GM13977 (cell line): Measurements from ENCODE around the gene TTC23L.

Experiments used
- DNase-seq: peaks from one replicate; pipeline ENCODE4 v3.0.0; 2012; ENCODE audit warnings: low spot score
- in situ Hi-C: fragments of 300-500 bp; cut with MboI; formaldehyde crosslinking; loops from one replicate; pipeline ENCODE4 v1.12.0; 2022; ENCODE audit warnings: low sequenced_read_pairs, low pct_unique_long_range_greater_than_20kb, mixed read lengths, inconsistent platforms; ENCODE audit not compliant: unreplicated experiment
- TF ChIP-seq, protein P1 (sequence below): IDR thresholded peaks from 2 replicates; pipeline ENCODE4 v1.5.1; 2012; ENCODE audit warnings: mild to moderate bottlenecking, control low read depth; ENCODE audit not compliant: insufficient read depth; ENCODE audit errors: extremely low read depth, missing control alignments

The TTC23L gene

DNA sequence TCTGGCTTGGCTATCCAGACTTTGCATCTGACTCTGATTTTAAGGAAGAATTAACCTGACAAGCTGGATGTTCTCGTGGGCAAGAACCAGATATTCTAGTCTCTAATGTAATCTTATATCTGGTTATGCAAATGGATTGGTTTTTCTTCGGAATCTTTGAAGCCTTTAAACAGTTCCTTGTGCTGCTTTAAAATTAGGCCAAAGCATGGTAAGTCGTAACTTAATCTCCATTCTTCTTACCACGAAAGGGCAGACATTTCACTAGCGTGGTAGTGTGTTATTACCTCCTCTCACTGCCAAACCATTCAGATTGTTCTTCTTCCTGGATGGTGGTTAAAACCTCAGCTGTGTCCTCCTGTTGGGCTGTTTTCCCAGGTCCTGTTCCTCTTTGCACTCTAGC is 34.1 kb upstream of the TTC23L start:
- in situ Hi-C loops: no loop called here
- no peak for DNase-seq
- TF ChIP-seq, protein P1, sequence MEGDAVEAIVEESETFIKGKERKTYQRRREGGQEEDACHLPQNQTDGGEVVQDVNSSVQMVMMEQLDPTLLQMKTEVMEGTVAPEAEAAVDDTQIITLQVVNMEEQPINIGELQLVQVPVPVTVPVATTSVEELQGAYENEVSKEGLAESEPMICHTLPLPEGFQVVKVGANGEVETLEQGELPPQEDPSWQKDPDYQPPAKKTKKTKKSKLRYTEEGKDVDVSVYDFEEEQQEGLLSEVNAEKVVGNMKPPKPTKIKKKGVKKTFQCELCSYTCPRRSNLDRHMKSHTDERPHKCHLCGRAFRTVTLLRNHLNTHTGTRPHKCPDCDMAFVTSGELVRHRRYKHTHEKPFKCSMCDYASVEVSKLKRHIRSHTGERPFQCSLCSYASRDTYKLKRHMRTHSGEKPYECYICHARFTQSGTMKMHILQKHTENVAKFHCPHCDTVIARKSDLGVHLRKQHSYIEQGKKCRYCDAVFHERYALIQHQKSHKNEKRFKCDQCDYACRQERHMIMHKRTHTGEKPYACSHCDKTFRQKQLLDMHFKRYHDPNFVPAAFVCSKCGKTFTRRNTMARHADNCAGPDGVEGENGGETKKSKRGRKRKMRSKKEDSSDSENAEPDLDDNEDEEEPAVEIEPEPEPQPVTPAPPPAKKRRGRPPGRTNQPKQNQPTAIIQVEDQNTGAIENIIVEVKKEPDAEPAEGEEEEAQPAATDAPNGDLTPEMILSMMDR: no peak

DNA sequence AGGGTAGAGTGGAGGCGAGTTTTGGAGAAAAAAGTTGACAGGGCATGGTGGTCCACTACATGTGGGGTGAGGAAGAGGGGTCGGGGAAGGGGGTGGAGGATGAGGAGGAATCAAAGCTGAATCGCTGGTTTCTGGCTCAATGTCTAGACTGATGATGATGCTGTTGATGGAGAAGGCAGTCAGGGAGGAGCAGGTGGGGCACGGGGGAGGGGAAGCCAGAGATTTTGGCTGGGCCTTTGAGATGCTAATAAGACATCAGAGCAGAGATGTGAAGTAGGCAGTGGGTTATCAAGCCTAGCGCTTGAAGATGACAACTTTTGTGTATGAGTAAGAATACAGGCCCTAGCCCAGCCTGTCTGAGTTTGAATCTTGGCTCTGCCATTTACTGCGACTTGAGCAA is 32.4 kb upstream of the TTC23L start:
- in situ Hi-C loops: no loop called here

DNA sequence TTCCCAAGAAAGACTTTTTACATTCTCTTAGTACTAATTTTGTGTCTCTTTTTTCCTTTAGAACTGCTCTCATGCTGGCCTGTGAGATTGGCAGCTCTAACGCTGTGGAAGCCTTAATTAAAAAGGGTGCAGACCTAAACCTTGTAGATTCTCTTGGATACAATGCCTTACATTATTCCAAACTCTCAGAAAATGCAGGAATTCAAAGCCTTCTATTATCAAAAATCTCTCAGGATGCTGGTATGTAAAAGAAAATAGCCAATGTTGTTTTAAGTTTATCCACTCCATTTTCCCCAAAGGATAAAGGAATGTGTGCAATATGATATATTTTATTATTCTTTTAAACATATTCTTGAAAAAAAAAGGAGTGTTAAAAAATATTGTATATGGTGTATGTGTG is 27.3 kb upstream of the TTC23L start:
- TF ChIP-seq, protein P1: no peak
- in situ Hi-C loops: no loop called here
- no peak for DNase-seq

More for the DNA sequence above, 32.4 kb upstream of the TTC23L start:
- no peak for DNase-seq
- TF ChIP-seq, protein P1: no peak

DNA sequence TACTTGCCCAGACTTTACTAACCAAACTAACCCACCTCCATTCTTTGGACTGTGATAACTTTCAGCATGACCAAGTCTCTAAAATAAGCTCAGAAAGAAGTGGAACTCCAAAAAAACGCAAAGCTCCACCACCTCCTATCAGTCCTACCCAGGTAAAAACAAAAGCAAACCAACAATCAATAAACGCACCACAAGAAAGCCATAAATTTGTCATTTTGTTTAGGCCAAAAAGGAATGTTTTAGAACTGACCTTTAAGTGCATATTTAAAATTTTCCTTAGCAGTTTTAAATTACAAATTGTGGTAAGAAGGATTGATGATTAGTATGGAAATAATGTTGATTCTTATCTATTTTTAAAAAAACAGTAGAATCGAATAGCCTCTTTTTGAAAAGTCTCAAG is 25.5 kb upstream of the TTC23L start:
- in situ Hi-C loops: no loop called here
- TF ChIP-seq, protein P1: no peak
- no peak for DNase-seq

DNA sequence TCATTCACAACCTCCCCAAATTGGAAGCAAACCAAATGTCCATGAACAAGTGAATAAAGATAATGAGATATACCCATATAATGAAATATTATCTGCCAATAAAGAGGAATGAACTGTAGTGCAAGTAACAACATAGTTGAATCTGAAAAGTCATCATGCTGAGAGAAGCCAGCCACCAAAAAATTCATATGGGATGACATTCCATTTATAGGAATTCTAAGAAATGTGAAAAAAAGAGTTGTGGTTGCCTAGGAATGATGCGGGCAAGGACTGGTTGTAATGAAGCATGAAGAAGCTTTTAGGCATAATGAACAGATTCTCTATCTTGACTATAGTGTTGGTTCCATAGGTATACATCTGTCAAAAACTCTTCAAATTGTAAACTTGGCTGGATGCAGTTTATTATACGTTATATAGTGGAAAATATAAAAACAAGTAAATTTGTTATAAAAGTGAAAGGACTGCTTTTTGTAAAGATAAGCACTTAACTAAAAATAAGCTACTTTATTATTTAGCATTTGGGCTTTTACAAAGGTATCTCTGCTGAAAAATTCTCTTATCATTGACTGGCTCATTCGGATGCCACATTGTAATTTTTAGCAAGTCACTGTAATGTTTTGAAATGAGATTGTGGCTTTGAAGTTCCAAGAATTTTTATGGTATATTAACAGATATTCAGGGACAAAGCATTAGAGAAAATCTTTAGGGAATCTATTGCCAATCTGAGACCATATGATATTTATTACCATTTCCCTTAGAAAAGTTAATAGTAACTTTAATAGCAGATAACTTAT is 21.2 kb upstream of the TTC23L start:
- DNase-seq: no peak
- TF ChIP-seq, protein P1: no peak
- in situ Hi-C loops: no loop called here

DNA sequence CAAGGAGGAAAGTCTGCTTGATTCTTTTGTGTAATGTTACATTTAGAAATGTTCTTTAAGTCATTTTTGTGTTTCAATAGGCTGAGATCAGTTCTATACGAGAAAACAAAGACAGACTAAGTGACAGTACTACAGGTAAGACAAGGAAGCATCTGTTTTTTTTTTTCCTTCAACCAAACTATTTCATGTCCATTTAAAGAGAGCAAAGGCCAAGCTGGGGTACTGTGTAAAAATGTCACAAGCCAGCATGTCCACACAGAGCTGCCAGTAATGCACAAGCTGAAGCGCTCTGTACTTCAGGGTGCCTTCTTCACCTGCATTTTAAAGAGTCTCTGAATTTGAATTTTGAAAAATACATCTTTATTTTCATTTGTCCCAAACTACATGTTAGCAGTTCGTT is 20.2 kb upstream of the TTC23L start:
- DNase-seq: no peak
- TF ChIP-seq, protein P1: no peak
- in situ Hi-C loops: no loop called here
